ENCODE data around the gene COX5B.
"Not testable (repeated sequence)": the region's sequence is repeated elsewhere in the genome, so short reads cannot be mapped to it uniquely, and the experiment has no call there.

The COX5B gene

GRCh38 chr2:97654791-97655190 is 8.9 kb downstream of the COX5B start:
- DNase-seq: no peak

GRCh38 chr2:97656129-97656755 is 10.4 kb downstream of the COX5B start:
- DNase-seq: no peak

DNA sequence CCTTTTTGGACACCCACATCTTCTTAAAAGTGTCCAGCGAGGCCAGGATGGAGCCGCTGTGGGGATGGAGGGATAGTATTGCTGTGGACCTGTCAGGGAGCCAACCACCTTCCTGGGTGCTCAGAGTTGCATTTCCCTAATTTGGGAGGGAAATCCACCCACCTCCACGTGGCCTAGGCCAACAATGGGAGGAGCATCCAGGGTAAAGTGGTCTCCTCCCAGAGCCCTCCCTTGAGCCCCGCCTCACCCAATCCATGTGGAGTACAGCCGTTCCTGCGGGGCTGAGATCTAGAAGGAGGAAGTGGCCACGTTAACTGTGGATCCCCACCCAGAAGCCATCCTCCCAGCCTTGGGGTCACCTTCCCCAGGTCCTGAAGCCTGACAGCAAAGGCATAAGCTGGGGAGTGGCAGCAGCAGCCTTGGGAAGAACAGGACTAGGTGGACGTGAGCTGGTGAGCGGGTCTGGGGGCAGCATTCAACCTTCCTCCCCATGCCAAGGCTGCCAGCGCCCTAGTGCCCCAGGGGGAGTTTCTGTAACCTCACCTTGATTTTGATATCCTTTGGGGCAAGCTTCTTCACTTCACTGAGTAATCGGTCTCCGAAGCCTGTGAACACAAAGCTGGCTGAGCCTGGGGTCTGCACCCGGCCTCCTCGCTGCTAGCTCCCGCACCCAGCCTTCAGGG is 11.2 kb downstream of the COX5B start:
- DNase-seq: no peak

DNA sequence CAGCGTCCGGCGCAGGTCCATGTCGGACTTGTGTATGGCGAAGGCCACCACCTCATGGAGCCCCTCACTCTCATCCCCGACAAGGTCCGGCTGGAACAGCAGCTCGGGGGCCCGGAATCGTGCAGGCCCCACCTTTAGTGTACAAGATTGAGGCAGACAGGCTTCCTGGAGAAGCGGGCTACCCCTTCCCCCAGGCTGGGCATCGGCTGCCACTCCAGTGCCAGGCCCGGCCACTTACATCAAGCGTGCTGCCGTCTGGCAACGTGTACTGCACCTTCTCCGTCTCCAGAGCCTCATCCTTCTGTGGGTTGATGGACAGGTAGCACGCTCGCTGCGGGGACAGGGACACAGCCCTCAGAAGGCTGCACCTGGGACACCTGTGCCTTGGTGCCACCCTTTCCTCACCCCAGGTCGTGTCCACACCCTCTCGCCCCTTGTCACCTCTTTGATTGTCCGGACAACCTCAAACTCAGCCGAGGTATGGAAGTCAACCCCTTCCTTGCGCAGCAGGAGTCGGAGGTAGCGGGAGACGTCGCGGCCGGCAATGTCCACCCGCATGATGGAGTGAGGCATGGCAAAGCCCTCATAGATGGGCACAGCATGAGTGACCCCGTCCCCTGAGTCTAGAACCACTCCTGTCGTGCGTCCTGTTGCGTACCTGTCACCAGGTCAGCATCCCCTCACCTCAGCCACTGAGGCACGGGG is 12.3 kb downstream of the COX5B start:
- DNase-seq: no peak

DNA sequence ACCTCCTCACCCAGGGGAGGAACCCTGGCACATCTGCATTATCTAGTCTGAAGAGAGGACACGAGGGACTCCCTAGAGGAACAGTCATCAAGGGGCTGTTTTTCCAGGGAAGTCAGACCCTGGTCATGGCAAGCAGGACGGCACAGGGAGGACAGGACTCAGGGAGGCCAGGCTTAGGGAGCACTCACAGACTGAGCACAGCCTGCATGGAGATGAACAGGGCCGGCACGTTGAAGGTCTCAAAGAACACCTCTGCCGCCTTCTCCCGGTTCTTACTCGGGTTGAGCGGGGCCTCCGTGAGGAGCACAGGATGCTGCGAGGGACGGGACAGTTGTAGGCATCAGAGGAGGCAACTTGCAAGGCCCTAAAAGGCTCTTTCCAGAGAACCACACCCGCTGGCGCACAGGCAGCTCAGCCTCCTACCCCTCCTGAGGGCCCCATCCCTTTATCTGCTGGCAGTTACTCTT is 12.9 kb downstream of the COX5B start:
- no peak for DNase-seq

- no peak for DNase-seq
Observed at GRCh38 chr2:97659256-97660043, 13.6 kb downstream of the COX5B start.

GRCh38 chr2:97660044-97660774 is 14.3 kb downstream of the COX5B start:
- DNase-seq: no peak

- no peak for DNase-seq
Observed at GRCh38 chr2:97660775-97661389, 15.0 kb downstream of the COX5B start.

DNA sequence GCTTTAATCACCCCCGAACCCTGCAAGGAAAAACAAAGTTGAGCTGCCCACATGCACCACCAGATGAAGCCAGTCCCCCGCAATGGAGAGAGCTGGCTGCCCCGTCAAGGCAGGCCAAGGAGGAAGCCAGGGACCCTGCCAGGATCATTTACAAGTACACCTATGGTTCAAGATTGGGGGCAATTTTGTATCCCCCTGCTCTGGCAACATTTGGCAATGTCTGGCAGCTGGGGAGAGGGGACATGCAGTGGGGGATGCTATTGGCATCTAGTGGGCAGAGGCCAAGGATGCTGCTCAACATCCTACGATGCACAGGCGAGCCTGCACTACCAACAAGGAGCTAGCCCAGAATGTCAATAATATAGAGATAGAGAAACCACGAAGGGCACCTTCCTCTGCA is 16.1 kb downstream of the COX5B start:
- no peak for DNase-seq

- no peak for DNase-seq
Observed at GRCh38 chr2:97662386-97662894, 16.6 kb downstream of the COX5B start.

GRCh38 chr2:97662895-97663625 is 17.2 kb downstream of the COX5B start:
- no peak for DNase-seq

- no peak for DNase-seq
Observed at GRCh38 chr2:97663626-97663961, 17.7 kb downstream of the COX5B start.

GRCh38 chr2:97663962-97664635 is 18.2 kb downstream of the COX5B start, which contains the start of gene ACTR1B:
Gene ACTR1B, minus strand, starts transcription at chr2:97664044. Its CDS starts 154 bp downstream, at chr2:97663890.
- peak; percentile 95 for DNase-seq

- DNase-seq: no peak
Observed at GRCh38 chr2:97664636-97664970, 18.7 kb downstream of the COX5B start.

- DNase-seq: no peak
Observed at GRCh38 chr2:97669448-97669847, 23.6 kb downstream of the COX5B start, which contains the start of gene C2orf92. Gene C2orf92, plus strand, starts transcription at chr2:97669713. Its CDS starts 76 bp downstream, at chr2:97669789.

DNA sequence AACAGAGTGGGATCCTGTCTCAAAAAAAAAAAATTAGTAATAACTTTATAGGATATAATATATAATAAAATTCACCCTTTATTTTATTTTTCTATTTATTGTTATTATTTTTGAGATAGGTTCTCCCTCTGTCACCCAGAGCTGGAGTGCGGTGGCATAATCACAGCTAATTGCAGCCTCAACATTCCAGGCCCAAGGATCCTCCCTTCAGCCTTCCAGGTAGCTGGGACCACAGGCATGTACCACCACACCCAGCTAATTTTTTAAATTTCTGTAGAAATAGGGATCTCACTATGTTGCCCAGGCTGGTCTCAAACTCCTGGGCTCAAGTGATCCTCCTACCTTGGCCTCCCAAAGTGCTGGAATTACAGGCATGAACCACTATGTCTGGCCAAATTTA is 24.6 kb downstream of the COX5B start:
- DNase-seq: no peak

GRCh38 chr2:97671526-97671925 is 25.7 kb downstream of the COX5B start:
- DNase-seq: no peak

DNA sequence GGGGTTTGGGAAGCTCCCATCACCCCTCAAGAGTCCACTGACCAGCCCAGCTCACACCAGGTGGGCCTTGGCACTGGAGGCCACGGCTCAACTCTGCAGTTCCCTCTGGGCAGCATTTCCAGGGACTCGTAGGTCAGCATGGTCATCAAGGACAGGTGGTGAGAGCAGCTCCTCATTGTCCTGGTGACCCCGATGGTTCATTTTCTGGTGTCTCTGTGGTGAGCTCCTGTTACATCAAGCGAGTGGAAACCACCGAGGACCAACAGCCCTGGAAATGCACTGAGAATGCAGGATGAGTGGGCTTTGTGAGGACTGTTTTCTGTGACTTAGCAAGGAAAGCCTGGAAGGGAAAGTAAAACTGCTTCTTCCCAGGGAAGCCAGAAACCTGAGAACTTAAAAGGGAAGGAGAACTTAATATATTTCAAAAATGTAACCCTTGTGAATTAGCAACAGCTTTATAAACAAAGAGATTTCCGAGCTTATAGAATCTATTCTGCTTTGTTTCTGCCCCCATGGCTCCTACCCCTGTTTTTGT is 26.8 kb downstream of the COX5B start:
- not testable (repeated sequence) for DNase-seq

DNA sequence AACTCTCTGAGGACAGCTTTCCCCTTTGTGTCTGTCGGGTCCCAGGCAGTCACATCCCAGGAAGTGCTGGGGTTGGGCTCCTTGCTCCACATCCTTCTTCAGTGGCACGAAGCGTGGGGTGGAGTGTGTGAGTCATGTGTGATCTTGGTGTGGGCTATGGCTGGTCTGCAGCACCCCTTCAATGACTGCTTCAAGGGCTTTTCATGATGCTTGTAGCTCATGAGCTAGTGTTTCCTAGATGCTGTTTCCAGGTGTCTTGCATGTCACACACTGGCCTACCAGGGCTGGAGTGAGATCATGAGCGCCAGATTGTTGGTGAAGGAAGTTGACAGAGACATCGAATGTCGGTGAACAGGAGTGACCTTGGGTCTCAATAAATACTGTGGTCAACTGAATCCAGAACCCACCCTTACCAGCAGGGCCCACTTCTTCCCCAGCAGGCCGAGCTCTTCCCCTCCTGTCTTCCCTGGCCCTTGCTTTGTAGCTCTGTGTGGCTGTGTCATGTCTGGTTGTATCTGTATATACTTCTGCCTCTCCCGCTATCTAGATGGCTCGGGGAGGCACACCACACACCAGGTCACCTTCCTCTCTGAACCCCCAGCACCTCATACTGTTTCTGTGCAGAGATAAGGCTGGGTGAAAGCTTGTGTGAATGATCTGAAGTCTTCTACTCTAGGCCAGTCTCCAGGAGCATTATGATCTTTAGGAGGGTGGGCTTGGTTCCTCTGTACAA is 27.5 kb downstream of the COX5B start:
- no peak for DNase-seq

DNA sequence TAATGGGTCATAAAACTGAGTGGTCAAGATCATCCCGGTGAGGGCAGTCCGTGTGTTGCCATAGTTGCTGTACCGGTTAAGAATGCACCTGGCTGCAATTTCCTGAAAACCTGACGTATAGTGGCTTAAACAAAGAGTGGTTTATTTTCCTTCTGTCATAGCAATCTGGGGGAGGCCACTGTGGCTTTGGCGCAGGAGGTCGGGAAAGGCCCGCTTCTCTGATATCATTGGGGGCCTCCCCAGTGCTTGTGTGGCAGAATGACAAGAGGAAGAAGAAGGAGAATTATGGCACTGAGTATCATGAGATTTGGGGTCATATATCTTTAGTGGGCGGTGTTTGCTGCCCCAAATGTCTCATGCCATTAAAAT is 28.0 kb downstream of the COX5B start:
- no peak for DNase-seq

All from NCI-H187 treated with DMSO at 0.1 percent for 48 hours (cell line).